HCT116 (cell line): ENCODE measurements around the gene ABCA6. TPM values are rescaled to one million over a fixed set of nuclear protein-coding genes. Genes with fewer than 3 reads are reported as not detected.

Experiments used
- ATAC-seq: fragments of 200-7000 bp; cut with Tn5 transposase; 2 replicates; pipeline ENCODE4 v1.9.1; 2020; ENCODE audit warnings: mild to moderate bottlenecking, moderate library complexity
- BruUV-seq: library from RNA; stranded (reverse); fragments of 400-500 nt; replicated peaks from 2 replicates; lab custom pipeline; 2021; lab: Mats Ljungman, UMichigan
- CTCF ChIA-PET: fragments of 300-600 bp; sonication (Branson Sonifier 250); formaldehyde crosslinking; loops from one replicate; lab custom pipeline; 2021; ENCODE audit warnings: antibody characterized with exemption; lab: Charles Lee
- POLR2A ChIA-PET: fragments of 300-600, 350-600 bp; sonication (Branson Sonifier 250); formaldehyde crosslinking; loops from one replicate; lab custom pipeline; 2021; ENCODE audit warnings: antibody characterized with exemption; lab: Charles Lee
- RAD21 ChIA-PET, 2 experiments: fragments of 300-600 bp; sonication (Branson Sonifier 250); formaldehyde crosslinking; loops; one replicate each; lab custom pipeline; 2023; ENCODE audit warnings: low total read pairs in 2 of 2; ENCODE audit not compliant: uncharacterized antibody in 2 of 2, unreplicated experiment in 2 of 2, low non-redundant PET in 1 of 2; lab: Charles Lee
- DNase-seq: peaks from one replicate; pipeline ENCODE4 v3.0.0-alpha.2; 2010; ENCODE audit warnings: low read depth, low spot score
- H2AFZ ChIP-seq: fragments of 200-600 bp; shearing (Covaris generic), sonication (generic); 2 replicates; pipeline ENCODE4 v1.6.1; 2017; ENCODE audit warnings: low read depth, mixed run types, mixed read lengths, antibody characterized with exemption, low read length; ENCODE audit not compliant: poor library complexity, severe bottlenecking
- H3K27ac ChIP-seq: 2 replicates; pipeline ENCODE4 v1.5.1; 2012; ENCODE audit warnings: low read depth, low read length
- H3K27me3 ChIP-seq: fragments of 200-600 bp; sonication (generic); 2 replicates; pipeline ENCODE4 v1.6.1; 2016; ENCODE audit warnings: mixed run types, low read length, mixed read lengths; ENCODE audit not compliant: insufficient read depth
- H3K36me3 ChIP-seq, 2 experiments: fragments of 200-500 bp in 1 of 2; fragments of 200-600 bp in 1 of 2; sonication (Bioruptor generic) in 1 of 2; sonication (generic) in 1 of 2; 2 replicates each; pipeline versions ENCODE4 v1.5.1 to v1.6.1; 2014 to 2016; ENCODE audit warnings: low read length in 2 of 2, inconsistent platforms in 1 of 2, mixed read lengths in 1 of 2, mixed run types in 1 of 2; ENCODE audit not compliant: insufficient read depth in 2 of 2, control insufficient read depth in 1 of 2
- H3K4me1 ChIP-seq, 2 experiments: fragments of 200-600 bp in 1 of 2; sonication (generic) in 1 of 2; 2 replicates each; pipeline versions ENCODE4 v1.5.1 to v1.6.1; 2012 to 2017; ENCODE audit warnings: low read length in 2 of 2, inconsistent platforms in 1 of 2, mild to moderate bottlenecking in 1 of 2, mixed read lengths in 1 of 2, mixed run types in 1 of 2, moderate library complexity in 1 of 2; ENCODE audit not compliant: insufficient read depth in 2 of 2, control insufficient read depth in 1 of 2
- H3K4me2 ChIP-seq: fragments of 200-600 bp; sonication (generic); 2 replicates; pipeline ENCODE4 v1.6.1; 2017; ENCODE audit warnings: mixed run types, low read length, mixed read lengths
- H3K4me3 ChIP-seq, 2 experiments: fragments of 200-600 bp in 1 of 2; sonication (generic) in 1 of 2; replicated peaks in 1 of 2; 2 replicates each; pipeline ENCODE4 v1.5.1; 2011 to 2016; ENCODE audit warnings: low read length in 2 of 2, control low read depth in 1 of 2, low read depth in 1 of 2, mild to moderate bottlenecking in 1 of 2, mixed read lengths in 1 of 2, mixed run types in 1 of 2
- H3K79me2 ChIP-seq: fragments of 200-600 bp; sonication (generic); 2 replicates; pipeline ENCODE4 v1.6.1; 2017; ENCODE audit warnings: mild to moderate bottlenecking, mixed run types, low read length, moderate library complexity, mixed read lengths; ENCODE audit not compliant: insufficient read depth
- H3K9ac ChIP-seq: fragments of 200-600 bp; sonication (generic); 2 replicates; pipeline ENCODE4 v1.6.1; 2016; ENCODE audit warnings: low read length, mixed read lengths
- H3K9me2 ChIP-seq: fragments of 200-600 bp; sonication (generic), shearing (Covaris generic); 2 replicates; pipeline ENCODE4 v1.6.1; 2017; ENCODE audit warnings: mixed run types, mild to moderate bottlenecking, moderate library complexity; ENCODE audit not compliant: insufficient read depth
- H3K9me3 ChIP-seq, 2 experiments: fragments of 200-500 bp in 1 of 2; fragments of 200-600 bp in 1 of 2; sonication (Bioruptor generic) in 1 of 2; sonication (generic) in 1 of 2; 2 replicates each; pipeline ENCODE4 v1.6.1; 2014 to 2017; ENCODE audit warnings: low read length in 2 of 2, mixed read lengths in 2 of 2, inconsistent platforms in 1 of 2, low read depth in 1 of 2, mild to moderate bottlenecking in 1 of 2, mixed run types in 1 of 2, moderate library complexity in 1 of 2; ENCODE audit not compliant: control insufficient read depth in 1 of 2, insufficient read depth in 1 of 2
- H4K20me1 ChIP-seq: fragments of 200-600 bp; sonication (generic), shearing (Covaris generic); 2 replicates; pipeline ENCODE4 v1.6.1; 2017; ENCODE audit warnings: mixed run types, mild to moderate bottlenecking, moderate library complexity; ENCODE audit not compliant: insufficient read depth
- CBX3 ChIP-seq: IDR thresholded peaks from 2 replicates; pipeline ENCODE4 v1.6.1; 2012; ENCODE audit warnings: low read depth
- CEBPB ChIP-seq: IDR thresholded peaks from 2 replicates; pipeline ENCODE4 v1.6.1; 2012; ENCODE audit warnings: low read depth
- EGR1 ChIP-seq: IDR thresholded peaks from 2 replicates; pipeline ENCODE4 v1.6.1; 2012; ENCODE audit warnings: low read depth
- ELF1 ChIP-seq: IDR thresholded peaks from 2 replicates; pipeline ENCODE4 v1.6.1; 2012; ENCODE audit warnings: low read depth, borderline replicate concordance
- EZH2 ChIP-seq: fragments of 200-600 bp; sonication (generic); IDR thresholded peaks from 2 replicates; pipeline ENCODE4 v1.6.1; 2017; ENCODE audit warnings: antibody characterized with exemption, mixed run types
- EZH2phosphoT487 ChIP-seq: fragments of 200-600 bp; IDR thresholded peaks from 2 replicates; pipeline ENCODE4 v1.6.1; 2018; ENCODE audit warnings: antibody characterized with exemption, borderline replicate concordance
- FOSL1 ChIP-seq: IDR thresholded peaks from 2 replicates; pipeline ENCODE4 v1.6.1; 2012; ENCODE audit warnings: low read depth
- JUND ChIP-seq: IDR thresholded peaks from 2 replicates; pipeline ENCODE4 v1.6.1; 2012
- SRF ChIP-seq: IDR thresholded peaks from 2 replicates; pipeline ENCODE4 v1.6.1; 2012; ENCODE audit warnings: low read depth
- TCF7L2 ChIP-seq: IDR thresholded peaks from 2 replicates; pipeline ENCODE4 v1.7.0; 2011; ENCODE audit warnings: borderline replicate concordance, inconsistent platforms; ENCODE audit not compliant: insufficient read depth, insufficient read length; ENCODE audit errors: extremely low read depth
- ZFX ChIP-seq: fragments of 450-650 bp; IDR thresholded peaks from 2 replicates; pipeline ENCODE4 v1.6.1; 2017
- ZNF274 ChIP-seq: fragments of 200-500 bp; sonication (Bioruptor generic); IDR thresholded peaks from 2 replicates; pipeline ENCODE4 v1.6.1; 2014; ENCODE audit warnings: mild to moderate bottlenecking, low read depth, low read length, inconsistent platforms
- intact Hi-C: fragments of 100-400 bp; cut with micrococcal nuclease; formaldehyde crosslinking; loops from 2 replicates; pipeline ENCODE4 v1.10.0; 2022
- total RNA-seq: library from RNA; stranded (reverse); gene quantifications from one replicate; pipeline ENCODE4 v1.2.1, GENCODE V29; 2021; ENCODE audit not compliant: unreplicated experiment
- TF ChIP-seq, protein P1 (sequence below): IDR thresholded peaks from 2 replicates; pipeline ENCODE4 v1.6.1; 2012; ENCODE audit warnings: low read depth

ABCA6 gene
- total RNA-seq, 1 experiment from 2014 or later, result 0.44 TPM

DNA sequence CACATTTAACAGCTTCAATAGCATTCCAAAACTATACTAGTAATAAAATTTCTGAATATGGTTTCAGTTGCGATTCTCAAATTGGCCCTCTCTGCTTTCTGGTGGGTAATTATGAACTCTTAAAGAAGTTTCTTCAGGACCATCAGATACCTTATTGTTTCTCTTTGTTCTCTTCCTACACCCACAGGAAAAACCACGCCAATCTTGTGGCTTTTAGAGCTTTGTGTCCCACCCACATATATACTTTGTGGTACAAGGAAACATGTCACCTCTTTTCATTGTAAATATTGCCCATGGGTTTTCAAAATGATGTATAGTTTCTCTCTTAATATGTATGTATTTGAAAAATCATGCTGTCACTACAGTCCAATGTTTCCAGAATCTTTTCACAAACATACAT is 93.1 kb downstream of the ABCA6 start:
- Histone ChIP-seq H4K20me1 (no peaks in the 10 kb centered on the region), H3K27me3 (no peaks in the 10 kb centered on the region), H3K9ac (no peak overlapping the region), H3K4me1 (peaks cover 0 to 11% of the 10 kb centered on the region in 2 experiments; a peak in 2 of 4 replicates), H3K9me3 (no peaks in the 10 kb centered on the region), H3K27ac (no peak overlapping the region), H3K4me2 (no peak overlapping the region), H3K9me2 (no peaks in the 10 kb centered on the region), H3K79me2 (no peaks in the 10 kb centered on the region), H3K36me3 (no peaks in the 10 kb centered on the region), H3K4me3 (no peak overlapping the region), H2AFZ (no peak overlapping the region)
- RAD21 ChIA-PET, result no interaction called here
- TF ChIP-seq ELF1 (no peak), ZFX (no peak), TCF7L2 (no peak), ZNF274 (no peak), CBX3 (no peak), SRF (no peak), EZH2phosphoT487 (no peak), EZH2 (no peak)
- ATAC-seq (no peak), DNase-seq (no peak)
- intact Hi-C loops, result no loop called here
- BruUV-seq, result no TSS peak
- CTCF ChIA-PET, result no interaction called here
- POLR2A ChIA-PET, result no interaction called here

DNA sequence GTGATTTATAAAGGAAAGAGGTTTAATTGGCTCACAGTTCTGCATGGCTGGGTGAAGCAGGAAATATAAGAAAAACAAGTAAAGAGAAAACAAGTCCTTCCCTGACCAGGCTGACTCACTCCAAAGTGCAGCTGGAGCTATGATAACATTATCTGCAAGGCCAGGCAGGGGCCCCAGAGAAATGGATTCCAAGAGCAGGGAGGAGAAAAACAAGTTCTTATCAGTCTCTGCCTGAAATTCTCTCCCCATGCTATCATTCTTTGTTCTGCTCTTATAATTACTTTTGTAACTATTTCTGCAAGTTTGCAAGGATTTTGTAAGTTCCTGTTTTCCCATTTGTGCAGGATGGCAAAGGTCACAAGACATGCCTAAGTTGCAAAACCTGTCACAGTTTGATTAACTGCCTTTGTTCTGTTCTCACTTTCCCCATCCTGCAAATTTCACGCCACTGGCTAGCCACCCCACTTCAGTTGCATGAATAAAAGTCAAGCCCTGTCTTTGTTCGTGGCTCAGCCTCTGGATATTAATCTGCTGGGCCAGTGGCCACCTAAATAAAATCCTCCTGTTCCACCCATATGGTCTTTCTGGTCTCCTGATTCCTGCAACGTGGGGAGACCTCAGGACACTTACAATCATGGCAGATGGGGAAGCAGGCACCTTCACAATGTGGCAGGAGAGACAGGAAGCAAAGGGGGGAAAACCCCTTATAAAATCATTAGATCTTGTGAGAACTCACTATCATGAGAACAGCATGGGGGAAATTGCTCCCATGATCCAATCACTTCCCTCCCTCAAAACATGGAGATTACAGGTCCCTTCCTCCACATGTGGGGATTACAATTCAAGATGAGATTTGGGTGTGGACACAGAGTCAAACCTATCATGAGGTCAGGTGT is 94.1 kb downstream of the ABCA6 start:
- H3K27me3 ChIP-seq, result no peaks in the 10 kb centered on the region
- ChIA-PET CTCF (no interaction called here), POLR2A (no interaction called here), RAD21 (no interaction called here)
- no peak for TF ChIP-seq EGR1
- TF ChIP-seq JUND, result peak; percentile 38; the same call in 1 of the 2 replicates
- TF ChIP-seq, protein P1, sequence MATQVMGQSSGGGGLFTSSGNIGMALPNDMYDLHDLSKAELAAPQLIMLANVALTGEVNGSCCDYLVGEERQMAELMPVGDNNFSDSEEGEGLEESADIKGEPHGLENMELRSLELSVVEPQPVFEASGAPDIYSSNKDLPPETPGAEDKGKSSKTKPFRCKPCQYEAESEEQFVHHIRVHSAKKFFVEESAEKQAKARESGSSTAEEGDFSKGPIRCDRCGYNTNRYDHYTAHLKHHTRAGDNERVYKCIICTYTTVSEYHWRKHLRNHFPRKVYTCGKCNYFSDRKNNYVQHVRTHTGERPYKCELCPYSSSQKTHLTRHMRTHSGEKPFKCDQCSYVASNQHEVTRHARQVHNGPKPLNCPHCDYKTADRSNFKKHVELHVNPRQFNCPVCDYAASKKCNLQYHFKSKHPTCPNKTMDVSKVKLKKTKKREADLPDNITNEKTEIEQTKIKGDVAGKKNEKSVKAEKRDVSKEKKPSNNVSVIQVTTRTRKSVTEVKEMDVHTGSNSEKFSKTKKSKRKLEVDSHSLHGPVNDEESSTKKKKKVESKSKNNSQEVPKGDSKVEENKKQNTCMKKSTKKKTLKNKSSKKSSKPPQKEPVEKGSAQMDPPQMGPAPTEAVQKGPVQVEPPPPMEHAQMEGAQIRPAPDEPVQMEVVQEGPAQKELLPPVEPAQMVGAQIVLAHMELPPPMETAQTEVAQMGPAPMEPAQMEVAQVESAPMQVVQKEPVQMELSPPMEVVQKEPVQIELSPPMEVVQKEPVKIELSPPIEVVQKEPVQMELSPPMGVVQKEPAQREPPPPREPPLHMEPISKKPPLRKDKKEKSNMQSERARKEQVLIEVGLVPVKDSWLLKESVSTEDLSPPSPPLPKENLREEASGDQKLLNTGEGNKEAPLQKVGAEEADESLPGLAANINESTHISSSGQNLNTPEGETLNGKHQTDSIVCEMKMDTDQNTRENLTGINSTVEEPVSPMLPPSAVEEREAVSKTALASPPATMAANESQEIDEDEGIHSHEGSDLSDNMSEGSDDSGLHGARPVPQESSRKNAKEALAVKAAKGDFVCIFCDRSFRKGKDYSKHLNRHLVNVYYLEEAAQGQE, result no peak
- peak; percentile 12; the same call in 1 of the 2 replicates for TF ChIP-seq CEBPB
- peak; percentile 14; the same call in 1 of the 2 replicates for TF ChIP-seq FOSL1
- peaks cover under 1 to 11% of the 10 kb centered on the region in 2 experiments; a peak in 2 of 4 replicates for H3K4me1 ChIP-seq
- H3K9me2 ChIP-seq, result no peaks in the 10 kb centered on the region
- no peak overlapping the region for H3K4me2 ChIP-seq
- H3K79me2 ChIP-seq, result no peaks in the 10 kb centered on the region
- BruUV-seq, result no TSS peak
- H3K36me3 ChIP-seq, result no peaks in the 10 kb centered on the region
- H3K27ac ChIP-seq, result no peak overlapping the region
- ATAC-seq (peak; percentile 34; the same call in 1 of the 2 replicates), DNase-seq (no peak)
- H3K9ac ChIP-seq, result no peak overlapping the region
- H4K20me1 ChIP-seq, result no peaks in the 10 kb centered on the region
- intact Hi-C loops, result no loop called here
- H2AFZ ChIP-seq, result no peak overlapping the region
- H3K4me3 ChIP-seq, result no peak overlapping the region
- no peaks in the 10 kb centered on the region for H3K9me3 ChIP-seq
